ENCODE results near the gene SGCD.

GRCh38 chr5:156540491-156540890 is 213.5 kb downstream of the SGCD start:
- TF ChIP-seq CTCF (IDR thresholded peaks at IDR 0.05) (no peak), TCF7L2 (IDR thresholded peaks at IDR 0.05; ENCODE audit: low read depth, low read length) (no peak), POLR2AphosphoS5 (IDR thresholded peaks at IDR 0.05; ENCODE audit: low read depth, low read length) (no peak), SIN3A (IDR thresholded peaks at IDR 0.05; ENCODE audit: borderline replicate concordance, insufficient read depth, low read depth, low read length) (no peak)

Data from Panc1 (cell line).